HG02852 (cell line): ENCODE measurements around the gene GSKIP.

Source experiments
- ATAC-seq: cut with Tn5 transposase; IDR thresholded peaks from one replicate; pipeline ENCODE4 v1.9.1; 2021; ENCODE audit warnings: mild to moderate bottlenecking, moderate library complexity; ENCODE audit not compliant: unreplicated experiment

Gene GSKIP

GRCh38 chr14:96416292-96416691 lies 53.0 kb downstream of the GSKIP start:
- no peak for ATAC-seq

GRCh38 chr14:96417254-96417653 lies 53.9 kb downstream of the GSKIP start:
- ATAC-seq = no peak

DNA sequence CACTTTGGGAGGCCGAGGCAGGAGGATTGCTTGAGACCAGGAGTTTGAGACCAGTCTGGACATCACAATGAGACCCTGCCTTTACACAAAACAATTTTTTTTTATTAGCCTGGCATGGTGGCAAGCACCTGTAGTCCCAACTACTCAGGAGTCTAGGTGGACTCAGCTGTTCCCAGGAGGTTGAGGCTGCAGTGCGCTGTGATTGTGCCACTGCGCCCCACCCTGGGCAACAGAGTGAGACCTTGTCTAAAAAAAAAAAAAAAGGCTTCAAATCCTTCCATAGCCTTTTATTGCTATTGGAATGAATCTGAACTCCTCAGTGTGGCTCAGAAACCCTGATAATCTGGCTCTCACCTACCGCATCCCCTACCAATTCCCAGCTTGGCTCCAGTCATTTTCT lies 54.7 kb downstream of the GSKIP start:
- no peak for ATAC-seq

- no peak for ATAC-seq
Measured at GRCh38 chr14:96421236-96421635, 57.9 kb downstream of the GSKIP start.

- ATAC-seq = no peak
Measured at GRCh38 chr14:96422992-96423391, 59.7 kb downstream of the GSKIP start.

DNA sequence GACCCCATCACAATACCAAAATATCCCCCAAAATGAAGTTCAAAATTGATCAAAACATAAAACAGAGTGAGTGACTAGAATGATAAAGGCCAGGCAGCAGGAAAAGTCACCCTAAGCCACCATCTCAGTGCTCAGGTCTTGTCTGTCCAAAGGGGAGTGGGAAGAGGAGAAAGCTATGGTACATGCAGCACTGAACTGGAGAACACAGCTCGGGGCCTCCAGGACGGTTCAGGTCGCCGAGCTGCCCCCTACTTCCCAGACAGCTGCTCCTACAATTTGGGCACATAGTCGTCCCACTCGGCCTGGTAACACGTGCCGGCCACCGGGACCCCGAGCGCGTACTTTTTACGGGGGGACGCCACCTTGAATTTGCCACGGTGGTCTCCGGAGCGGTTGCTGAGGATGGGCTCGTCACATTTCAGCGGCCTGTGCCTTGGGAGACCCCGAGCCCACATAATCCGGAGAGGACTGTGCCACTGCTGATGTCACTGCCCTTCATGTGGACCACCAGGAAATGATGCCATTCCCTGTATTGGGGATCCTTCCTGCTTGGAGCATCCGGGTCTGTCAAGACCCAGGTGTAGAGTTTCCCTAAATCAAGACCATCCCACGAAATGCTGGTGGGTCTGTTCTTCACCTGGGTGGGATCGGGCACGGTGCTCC lies 60.3 kb downstream of the GSKIP start:
- no peak for ATAC-seq

DNA sequence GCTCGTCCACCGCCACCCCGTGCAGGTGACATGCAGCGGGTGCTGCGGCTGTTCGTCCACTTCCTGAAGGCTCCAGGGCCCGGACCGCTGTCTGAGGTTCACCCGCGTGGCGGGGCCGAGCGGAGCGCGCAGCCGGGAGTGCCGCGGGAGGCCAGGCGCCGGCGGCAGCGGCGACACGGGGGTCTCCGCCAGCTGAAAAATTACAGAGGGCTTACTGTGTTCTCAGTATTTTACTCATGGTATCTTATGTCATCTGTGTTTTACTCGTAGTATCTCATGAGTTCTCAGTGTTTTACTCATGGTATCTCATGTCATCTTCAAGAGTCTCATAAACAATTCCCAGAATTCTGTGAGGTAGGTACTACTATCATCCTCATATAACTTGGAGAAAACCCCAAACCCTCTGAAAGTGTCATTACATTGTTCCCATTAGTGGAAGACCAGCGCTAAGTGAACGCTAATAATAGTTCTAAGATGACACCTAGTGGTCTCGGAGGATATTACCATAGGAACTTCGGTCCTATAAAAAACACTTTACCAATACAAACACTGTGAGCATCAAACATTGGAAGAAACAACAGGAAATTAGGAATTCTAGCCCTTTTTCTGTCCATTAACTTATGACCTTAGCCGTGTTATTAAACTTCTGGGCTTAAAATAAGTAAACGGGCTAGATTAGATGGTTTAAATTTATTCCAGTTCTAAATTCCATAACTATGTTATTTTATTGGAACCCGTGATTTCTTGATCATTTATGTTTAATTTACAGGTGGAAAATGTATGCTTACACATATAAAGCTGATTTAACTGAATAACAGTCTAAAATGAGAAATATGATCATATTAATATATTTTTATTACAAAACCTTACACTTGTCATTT lies 61.0 kb downstream of the GSKIP start:
- peak; percentile 88 for ATAC-seq

GRCh38 chr14:96434040-96434439 lies 70.7 kb downstream of the GSKIP start:
- ATAC-seq = no peak
